Urinary bladder (tissue), 4 donors: ENCODE measurements around the gene SOD1. TPM values are rescaled to one million over a fixed set of nuclear protein-coding genes. Genes with fewer than 3 reads are reported as not detected.
"Not testable (repeated sequence)": the region's sequence is repeated elsewhere in the genome, so short reads cannot be mapped to it uniquely, and the experiment has no call there.

Experiments used
- DNase-seq: peaks from one replicate; pipeline ENCODE4 v3.0.0-alpha.2; 2015; ENCODE audit errors: extremely low spot score
- H3K27ac ChIP-seq: one replicate; pipeline ENCODE4 v1.5.1; 2013; ENCODE audit warnings: low read depth, mild to moderate bottlenecking, moderate library complexity
- H3K36me3 ChIP-seq: one replicate; pipeline ENCODE4 v1.6.1; 2013; ENCODE audit warnings: mild to moderate bottlenecking, moderate library complexity; ENCODE audit not compliant: insufficient read depth
- H3K4me1 ChIP-seq: one replicate; pipeline ENCODE4 v1.6.1; 2013; ENCODE audit warnings: mild to moderate bottlenecking, moderate library complexity; ENCODE audit not compliant: insufficient read depth
- H3K4me3 ChIP-seq: one replicate; pipeline ENCODE4 v1.5.1; 2013; ENCODE audit warnings: low read depth, low read length
- WGBS: extraction: QIAGEN DNeasy Blood & Tissue Kit; methylation state at CpG from one replicate; pipeline ENCODE4 v1.1.7; 2013; 5-methylcytosine and 5-hydroxymethylcytosine counted together
- polyA plus RNA-seq: library from polyadenylated mRNA; stranded (reverse); fragments of 200-250 nt; gene quantifications from one replicate; pipeline ENCODE4 v1.2.3, GENCODE V29; 2013
- total RNA-seq: library from RNA; depleted of rRNA; stranded (reverse); fragments of >200 nt; gene quantifications from one replicate; pipeline ENCODE4 v1.2.3, GENCODE V29; 2014
- donor health status: healthy with polysubstance abuse.
- donor health status: healthy.

Gene SOD1
- total and polyA plus RNA-seq, 2 donors: 97.7 to 356 TPM

GRCh38 chr21:31636874-31637273, 22.6 kb upstream of the SOD1 start:
- 79% methylated on average over 2 of the region's 2 CpGs for WGBS
- no peaks in the 10 kb centered on the region for H3K36me3 ChIP-seq
- no peak overlapping the region for H3K4me3 ChIP-seq
- no peak overlapping the region for H3K27ac ChIP-seq
- H3K4me1 ChIP-seq: no peaks in the 10 kb centered on the region
- DNase-seq: no peak

GRCh38 chr21:31641416-31641922, 18.0 kb upstream of the SOD1 start:
- WGBS: 94% methylated on average over 12 of the region's 12 CpGs

GRCh38 chr21:31644643-31645042, 14.8 kb upstream of the SOD1 start:
- 59% methylated on average over 4 of the region's 4 CpGs for WGBS
- Histone ChIP-seq H3K4me3 (no peak overlapping the region), H3K4me1 (no peaks in the 10 kb centered on the region), H3K36me3 (no peaks in the 10 kb centered on the region), H3K27ac (no peak overlapping the region)
- DNase-seq: no peak

More at GRCh38 chr21:31641416-31641922, 18.0 kb upstream of the SOD1 start:
- no peaks in the 10 kb centered on the region for H3K4me1 ChIP-seq
- H3K4me3 ChIP-seq: no peak overlapping the region
- no peak for DNase-seq
- no peak overlapping the region for H3K27ac ChIP-seq
- no peaks in the 10 kb centered on the region for H3K36me3 ChIP-seq

- Histone ChIP-seq H3K4me1 (no peaks in the 10 kb centered on the region), H3K27ac (no peak overlapping the region), H3K36me3 (peaks cover 2% of the 10 kb centered on the region), H3K4me3 (no peak overlapping the region)
- WGBS: 90% methylated on average over 3 of the region's 3 CpGs
- no peak for DNase-seq
Measured at GRCh38 chr21:31647650-31648049, 11.8 kb upstream of the SOD1 start.

GRCh38 chr21:31650930-31651329, 8.6 kb upstream of the SOD1 start:
- H3K27ac ChIP-seq: no peak overlapping the region
- H3K36me3 ChIP-seq: peaks cover 2% of the 10 kb centered on the region
- 92% methylated on average over 3 of the region's 3 CpGs for WGBS
- no peak overlapping the region for H3K4me3 ChIP-seq
- DNase-seq: no peak
- H3K4me1 ChIP-seq: no peaks in the 10 kb centered on the region

GRCh38 chr21:31651491-31651890, 8.0 kb upstream of the SOD1 start:
- H3K27ac ChIP-seq, H3K36me3 ChIP-seq, H3K4me3 ChIP-seq, H3K4me1 ChIP-seq, DNase-seq: not testable (repeated sequence)
- WGBS: 89% methylated on average over 4 of the region's 4 CpGs

GRCh38 chr21:31654340-31654739, 5.2 kb upstream of the SOD1 start:
- no peaks in the 10 kb centered on the region for H3K4me1 ChIP-seq
- H3K36me3 ChIP-seq: peaks cover 2% of the 10 kb centered on the region
- 96% methylated on average over 20 of the region's 20 CpGs for WGBS
- H3K27ac ChIP-seq: no peak overlapping the region
- H3K4me3 ChIP-seq: no peak overlapping the region
- no peak for DNase-seq

- H3K4me3 ChIP-seq, DNase-seq, H3K36me3 ChIP-seq, H3K27ac ChIP-seq, H3K4me1 ChIP-seq: not testable (repeated sequence)
- WGBS: 77% methylated on average over 20 of the region's 21 CpGs
Measured at GRCh38 chr21:31654821-31655580, 4.5 kb upstream of the SOD1 start.

GRCh38 chr21:31656199-31657095, 3.0 kb upstream of the SOD1 start:
- H3K4me3 ChIP-seq: no peak overlapping the region
- H3K27ac ChIP-seq: no peak overlapping the region
- no peaks in the 10 kb centered on the region for H3K36me3 ChIP-seq
- no peaks in the 10 kb centered on the region for H3K4me1 ChIP-seq
- DNase-seq: no peak
- WGBS: 89% methylated on average over 13 of the region's 13 CpGs

- Histone ChIP-seq H3K4me1 (no peaks in the 10 kb centered on the region), H3K36me3 (no peaks in the 10 kb centered on the region), H3K4me3 (no peak overlapping the region), H3K27ac (no peak overlapping the region)
- 74% methylated on average over 9 of the region's 9 CpGs for WGBS
- no peak for DNase-seq
Measured at GRCh38 chr21:31658053-31658452, 1.4 kb upstream of the SOD1 start.

GRCh38 chr21:31659286-31659535, 282 bp upstream of the SOD1 start:
- Histone ChIP-seq H3K4me3 (peak overlapping the region; percentile 94), H3K36me3 (no peaks in the 10 kb centered on the region), H3K4me1 (peaks cover 1% of the 10 kb centered on the region), H3K27ac (no peak overlapping the region)
- no peak for DNase-seq
- WGBS: under 1% methylated on average over 18 of the region's 18 CpGs

GRCh38 chr21:31660259-31660565, 719 bp downstream of the SOD1 start:
- Histone ChIP-seq H3K27ac (peak overlapping the region; percentile 81), H3K4me1 (peaks cover 1% of the 10 kb centered on the region), H3K4me3 (peak overlapping the region; percentile 94), H3K36me3 (no peaks in the 10 kb centered on the region)
- DNase-seq: no peak
- under 1% methylated on average over 12 of the region's 12 CpGs for WGBS

GRCh38 chr21:31660591-31660990, 1.1 kb downstream of the SOD1 start:
- no peak for DNase-seq
- H3K4me1 ChIP-seq: peaks cover 1% of the 10 kb centered on the region
- H3K4me3 ChIP-seq: peak overlapping the region; percentile 94
- 31% methylated on average over 8 of the region's 8 CpGs for WGBS
- no peak overlapping the region for H3K27ac ChIP-seq
- no peaks in the 10 kb centered on the region for H3K36me3 ChIP-seq

- no peak for DNase-seq
- 90% methylated on average over 7 of the region's 7 CpGs for WGBS
- Histone ChIP-seq H3K4me3 (no peak overlapping the region), H3K4me1 (peaks cover 1% of the 10 kb centered on the region), H3K27ac (no peak overlapping the region), H3K36me3 (peaks cover 2% of the 10 kb centered on the region)
Measured at GRCh38 chr21:31663584-31664249, 4.2 kb downstream of the SOD1 start.
